ENCODE measurements around the gene AMBN. TPM values are rescaled to one million over a fixed set of nuclear protein-coding genes. Genes with fewer than 3 reads are reported as not detected.

AMBN gene
- total and polyA plus RNA-seq, 9 of the 15 experiments (the other 6 are each of a cell fraction or from before 2014, with no cell fraction given): 0.03 to 0.09 (median 0.07) TPM; not detected in 6

DNA sequence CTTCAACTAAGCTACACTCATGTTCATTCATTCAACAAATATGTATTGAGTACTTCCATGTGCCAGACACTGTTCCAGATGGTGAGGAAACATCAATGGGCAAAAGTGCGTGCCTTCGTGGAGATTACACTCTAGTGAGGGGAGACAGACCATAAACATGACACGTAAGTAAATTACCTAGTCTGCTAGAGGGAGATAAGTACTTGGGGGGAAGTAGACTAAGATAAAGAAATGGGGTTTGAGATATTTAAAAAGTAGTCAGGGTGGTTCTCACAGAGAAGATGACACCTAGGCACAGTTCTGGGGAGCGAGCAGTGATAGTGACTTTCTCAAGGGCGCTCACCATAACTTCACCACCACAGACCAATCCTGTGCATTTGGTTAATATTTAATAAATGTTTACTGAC lies 62.6 kb downstream of the AMBN start:
- ChIA-PET POLR2A (interaction anchor here (0.8 to 0.9 kb wide), 2 partner anchors 11 to 80 kb away, joined by 3 to 4 read pairs; no protein-coding TSS in a partner anchor), CTCF (ENCODE audit: low intra/inter-chr PET ratio) (no interaction called here)
- intact Hi-C loops (cut with micrococcal nuclease): loop anchor here (5.0 kb wide), 5 partner anchors 33 to 1058 kb away; partner anchors contain the start of gene UTP3
- TF ChIP-seq ETV5 (CRISPR knock-in tag; IDR thresholded peaks at IDR 0.05; ENCODE audit: low read depth): 0 out of 2 replicates have a peak, but pooled peaks have one; percentile 49
- TF ChIP-seq MCM5 (IDR thresholded peaks at IDR 0.05; ENCODE audit: low read depth): no peak
- no peak for TF ChIP-seq FOXP1 (CRISPR knock-in tag; IDR thresholded peaks at IDR 0.05)
- TF ChIP-seq, protein P1, sequence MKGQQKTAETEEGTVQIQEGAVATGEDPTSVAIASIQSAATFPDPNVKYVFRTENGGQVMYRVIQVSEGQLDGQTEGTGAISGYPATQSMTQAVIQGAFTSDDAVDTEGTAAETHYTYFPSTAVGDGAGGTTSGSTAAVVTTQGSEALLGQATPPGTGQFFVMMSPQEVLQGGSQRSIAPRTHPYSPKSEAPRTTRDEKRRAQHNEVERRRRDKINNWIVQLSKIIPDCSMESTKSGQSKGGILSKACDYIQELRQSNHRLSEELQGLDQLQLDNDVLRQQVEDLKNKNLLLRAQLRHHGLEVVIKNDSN (CRISPR knock-in tag; IDR thresholded peaks at IDR 0.05): no peak
- TF ChIP-seq RAD21 (CRISPR knock-in tag; conservative IDR thresholded peaks at IDR 0.05 in 1 of 2, IDR thresholded peaks at IDR 0.05 in 1 of 2): 0 out of 4 replicates have a peak, but pooled peaks of 1 of the 2 experiments have one; percentile 7
- TF ChIP-seq MAZ (CRISPR knock-in tag; conservative IDR thresholded peaks at IDR 0.05 in 1 of 2, IDR thresholded peaks at IDR 0.05 in 1 of 2): peak in 1 of 2 experiments; percentile 38; a peak in 1 of 4 replicates
- 0 out of 2 replicates have a peak, but pooled peaks have one; percentile 47 for TF ChIP-seq HLTF (IDR thresholded peaks at IDR 0.05)
- no peak for TF ChIP-seq ZNF133 (CRISPR knock-in tag; IDR thresholded peaks at IDR 0.05)
- no peak for TF ChIP-seq ZNF583 (CRISPR knock-in tag; IDR thresholded peaks at IDR 0.05)
- peak; percentile 49; the same call in 1 of the 2 replicates for TF ChIP-seq MTA3 (IDR thresholded peaks at IDR 0.05; ENCODE audit: borderline replicate concordance)
- TF ChIP-seq NFYB (IDR thresholded peaks at IDR 0.05; ENCODE audit: extremely low read depth, insufficient read length): no peak
- peak; percentile 73 for TF ChIP-seq HDAC3 (IDR thresholded peaks at IDR 0.05; ENCODE audit: borderline replicate concordance, partially characterized antibody)
- no peak for TF ChIP-seq ZNF644 (tag; IDR thresholded peaks at IDR 0.05; ENCODE audit: low read depth)
- TF ChIP-seq, protein P2, sequence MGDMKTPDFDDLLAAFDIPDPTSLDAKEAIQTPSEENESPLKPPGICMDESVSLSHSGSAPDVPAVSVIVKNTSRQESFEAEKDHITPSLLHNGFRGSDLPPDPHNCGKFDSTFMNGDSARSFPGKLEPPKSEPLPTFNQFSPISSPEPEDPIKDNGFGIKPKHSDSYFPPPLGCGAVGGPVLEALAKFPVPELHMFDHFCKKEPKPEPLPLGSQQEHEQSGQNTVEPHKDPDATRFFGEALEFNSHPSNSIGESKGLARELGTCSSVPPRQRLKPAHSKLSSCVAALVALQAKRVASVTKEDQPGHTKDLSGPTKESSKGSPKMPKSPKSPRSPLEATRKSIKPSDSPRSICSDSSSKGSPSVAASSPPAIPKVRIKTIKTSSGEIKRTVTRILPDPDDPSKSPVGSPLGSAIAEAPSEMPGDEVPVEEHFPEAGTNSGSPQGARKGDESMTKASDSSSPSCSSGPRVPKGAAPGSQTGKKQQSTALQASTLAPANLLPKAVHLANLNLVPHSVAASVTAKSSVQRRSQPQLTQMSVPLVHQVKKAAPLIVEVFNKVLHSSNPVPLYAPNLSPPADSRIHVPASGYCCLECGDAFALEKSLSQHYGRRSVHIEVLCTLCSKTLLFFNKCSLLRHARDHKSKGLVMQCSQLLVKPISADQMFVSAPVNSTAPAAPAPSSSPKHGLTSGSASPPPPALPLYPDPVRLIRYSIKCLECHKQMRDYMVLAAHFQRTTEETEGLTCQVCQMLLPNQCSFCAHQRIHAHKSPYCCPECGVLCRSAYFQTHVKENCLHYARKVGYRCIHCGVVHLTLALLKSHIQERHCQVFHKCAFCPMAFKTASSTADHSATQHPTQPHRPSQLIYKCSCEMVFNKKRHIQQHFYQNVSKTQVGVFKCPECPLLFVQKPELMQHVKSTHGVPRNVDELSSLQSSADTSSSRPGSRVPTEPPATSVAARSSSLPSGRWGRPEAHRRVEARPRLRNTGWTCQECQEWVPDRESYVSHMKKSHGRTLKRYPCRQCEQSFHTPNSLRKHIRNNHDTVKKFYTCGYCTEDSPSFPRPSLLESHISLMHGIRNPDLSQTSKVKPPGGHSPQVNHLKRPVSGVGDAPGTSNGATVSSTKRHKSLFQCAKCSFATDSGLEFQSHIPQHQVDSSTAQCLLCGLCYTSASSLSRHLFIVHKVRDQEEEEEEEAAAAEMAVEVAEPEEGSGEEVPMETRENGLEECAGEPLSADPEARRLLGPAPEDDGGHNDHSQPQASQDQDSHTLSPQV (IDR thresholded peaks at IDR 0.05): no peak
- TF ChIP-seq EP300 (IDR thresholded peaks at IDR 0.05; ENCODE audit: low read length): peak; percentile 85
- TF ChIP-seq POLR2AphosphoS5 (IDR thresholded peaks at IDR 0.05; ENCODE audit: control insufficient read depth, insufficient read depth, low read depth, low read length): peak; percentile 83
- peak; percentile 28 to 47; a peak in 2 of 4 replicates for TF ChIP-seq FOXK2 (conservative IDR thresholded peaks at IDR 0.05 in 1 of 2, IDR thresholded peaks at IDR 0.05 in 1 of 2; ENCODE audit: low read depth in 2 of 2)
- peak; percentile 94 for TF ChIP-seq ADNP (tag; IDR thresholded peaks at IDR 0.05)
- peak; percentile 74; the same call in 1 of the 2 replicates for TF ChIP-seq TCF7 (IDR thresholded peaks at IDR 0.05; ENCODE audit: borderline replicate concordance)

More for the DNA sequence above, 62.6 kb downstream of the AMBN start:
- FAIRE-seq (peak; percentile 77), DNase-seq (ENCODE audit: extremely low read depth in 1 of 4, low spot score in 3 of 4) (peak in 3 of 4 experiments; percentile 14 to 75 (median 57)), ATAC-seq (peak; percentile 61)
- no peaks in the 10 kb centered on the region for H3K79me2 ChIP-seq (ENCODE audit: control insufficient read depth, insufficient read depth, low read length)
- no peak overlapping the region for H3K9ac ChIP-seq (ENCODE audit: insufficient read depth in 1 of 2, low read depth in 2 of 2, low read length in 2 of 2)
- H3K36me3 ChIP-seq (ENCODE audit: control insufficient read depth, insufficient read depth, low read length): no peaks in the 10 kb centered on the region
- BruUV-seq (replicated peaks): no TSS peak
- no peaks in the 10 kb centered on the region for H3K27me3 ChIP-seq (ENCODE audit: control insufficient read depth in 2 of 2, insufficient read depth in 2 of 2, low read length in 2 of 2)
- H4K20me1 ChIP-seq (replicated peaks; ENCODE audit: control insufficient read depth, insufficient read depth, low read length): no peaks in the 10 kb centered on the region
- no peak overlapping the region for H3K4me3 ChIP-seq
- 0 out of 2 replicates have a peak, but pooled peaks cover 2% of the 10 kb centered on the region for H3K9me3 ChIP-seq (replicated peaks; ENCODE audit: control insufficient read depth, insufficient read depth, low read depth, low read length)
- H3K4me2 ChIP-seq (ENCODE audit: insufficient read depth, low read length): peak overlapping the region; percentile 33
- no peak overlapping the region for H2AFZ ChIP-seq (ENCODE audit: low read depth, low read length)
- H3K9me1 ChIP-seq (ENCODE audit: control insufficient read depth, insufficient read depth, low read length): no peaks in the 10 kb centered on the region
- in situ Hi-C loops (cut with MboI): no loop called here
- no peak overlapping the region for H3K27ac ChIP-seq (ENCODE audit: extremely low read depth, low read depth, low read length)
- H3K4me1 ChIP-seq (replicated peaks in 1 of 2; ENCODE audit: control insufficient read depth in 2 of 2, insufficient read depth in 2 of 2, low read length in 2 of 2): peaks cover 0 to 7% of the 10 kb centered on the region in 2 experiments; a peak in 2 of 5 replicates
- WGBS (ENCODE audit: insufficient coverage, low coverage, missing lambda C conversion rate): 8% methylated on average over 5 of the region's 5 CpGs

Measured in K562 (cell line).